Right ventricle myocardium superior (tissue), 1 donor: ENCODE results near the gene BCL7B. TPM values are rescaled to one million over a fixed set of nuclear protein-coding genes. Genes with fewer than 3 reads are reported as not detected.
"Not testable (repeated sequence)": the region's sequence is repeated elsewhere in the genome, so short reads cannot be mapped to it uniquely, and the experiment has no call there.

Experiments
- ATAC-seq: fragments of 200-7000 bp; cut with Tn5 transposase; one replicate; pipeline ENCODE4 v1.9.1; 2020; ENCODE audit warnings: mild to moderate bottlenecking; ENCODE audit not compliant: poor library complexity
- DNase-seq: peaks from one replicate; pipeline ENCODE4 v3.0.0-alpha.2; 2020
- intact Hi-C: fragments of 100-400 bp; cut with DNase I; formaldehyde crosslinking; loops from one replicate; pipeline ENCODE4 v1.11.2; 2022
- total RNA-seq: library from RNA; stranded (reverse); fragmentation: NEBNext Ultra II Directional; extraction: Animal tissue kit (Norgen Biotek cat#: 25700); gene quantifications from one replicate; pipeline ENCODE4 v1.2.1, GENCODE V29; 2021
- donor health status: DM: no; HTN: yes; CAD: no; lungs with severe emphysema.

BCL7B gene
- total RNA-seq, 1 donor from 2014 or later = 76.2 TPM

DNA sequence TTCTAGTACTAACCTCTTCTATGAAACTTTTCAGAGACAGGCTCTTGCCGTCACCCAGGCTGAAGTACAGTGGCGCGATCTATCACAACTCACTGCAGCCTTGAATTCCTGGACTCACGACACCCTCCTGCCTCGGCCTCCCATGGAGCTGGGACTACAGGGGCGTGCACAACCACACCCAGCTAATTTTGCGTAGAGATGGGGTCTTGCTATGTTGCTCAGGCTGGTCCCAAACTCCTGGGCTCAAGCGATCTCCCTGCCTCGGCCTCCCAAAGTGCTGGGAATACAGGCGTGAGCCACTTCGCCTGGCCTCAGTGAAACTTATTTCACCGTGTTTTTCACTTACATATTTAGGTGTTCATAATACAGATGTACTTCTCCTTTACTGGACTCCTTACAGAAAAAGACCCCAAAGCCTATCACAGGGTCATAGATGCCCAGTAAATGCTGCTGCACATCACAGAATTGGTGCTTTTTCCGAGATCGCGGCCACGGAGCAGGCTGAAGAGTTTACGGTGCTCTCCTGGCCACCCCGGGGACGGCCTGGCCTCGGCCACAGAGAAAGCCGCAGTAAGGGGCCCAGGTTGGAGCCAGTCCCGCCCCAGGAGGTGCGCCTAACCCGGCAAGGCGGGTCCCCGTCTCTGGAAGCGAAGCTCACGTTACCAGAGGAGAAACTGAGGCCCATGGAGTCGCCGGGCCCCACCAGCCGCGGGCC, 20.3 kb upstream of the BCL7B start:
- DNase-seq (no peak), ATAC-seq (peak; percentile 26)
- intact Hi-C loops = no loop called here

DNA sequence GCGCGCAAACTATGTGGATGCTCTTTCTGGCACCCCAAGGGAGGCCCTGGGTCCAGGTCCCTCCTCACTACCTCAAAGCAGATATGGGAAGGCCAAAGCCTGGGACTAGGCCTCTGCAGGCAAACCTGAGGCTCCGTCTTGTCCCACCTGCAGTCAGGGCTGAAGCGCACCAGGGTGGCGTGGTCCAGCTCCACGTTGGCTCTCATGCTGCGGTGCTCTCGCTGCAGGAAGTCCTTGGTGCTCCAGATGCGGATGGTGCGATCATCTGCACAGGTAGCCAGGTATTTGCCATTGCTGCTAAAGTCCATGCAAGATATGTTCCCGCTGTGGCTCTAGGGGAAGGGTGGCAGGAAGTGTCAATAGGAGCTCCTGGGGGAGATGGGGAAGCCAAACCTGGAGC, 16.3 kb upstream of the BCL7B start:
- ATAC-seq (no peak), DNase-seq (no peak)
- intact Hi-C loops = no loop called here

DNA sequence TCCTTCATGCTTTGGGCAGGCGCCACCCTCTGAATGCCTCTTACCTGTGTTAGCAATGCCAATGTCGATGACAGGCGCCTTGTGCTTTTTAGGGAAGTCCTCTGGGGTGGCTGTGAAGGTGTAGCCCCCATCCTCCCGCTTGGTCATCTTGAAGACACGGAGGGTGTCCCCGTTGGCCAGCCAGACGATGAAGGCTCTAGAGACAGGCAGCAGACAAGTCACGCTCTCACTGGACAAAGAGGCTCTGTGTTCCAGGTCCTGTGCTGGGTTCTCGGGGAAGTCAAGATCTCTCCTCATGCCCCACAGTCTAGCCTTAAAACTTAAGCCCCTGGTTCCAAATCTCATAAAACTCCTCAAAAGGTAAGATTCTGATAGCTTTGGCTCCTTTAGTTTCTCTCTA, 15.8 kb upstream of the BCL7B start:
- DNase-seq = no peak
- no peak for ATAC-seq
- intact Hi-C loops = no loop called here

DNA sequence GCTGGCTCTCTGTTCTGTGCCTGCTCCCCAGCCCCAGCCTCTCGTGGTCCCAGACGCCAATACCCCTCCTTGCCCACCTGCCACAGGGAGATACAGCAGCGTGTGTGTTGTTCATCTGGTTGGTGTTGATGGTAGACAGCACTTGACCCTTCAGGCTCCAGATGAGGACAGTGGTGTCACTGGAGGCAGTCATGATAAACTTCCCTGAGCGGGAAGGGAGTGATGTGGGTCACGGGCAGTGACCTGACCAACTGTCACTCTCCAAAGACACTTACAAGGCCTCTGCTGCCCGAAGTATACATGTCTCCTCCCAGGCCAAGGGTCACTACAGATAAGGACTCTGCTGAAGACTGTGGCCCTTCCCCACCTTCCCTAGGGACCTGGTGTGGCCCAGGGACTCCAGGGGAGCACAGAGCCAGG, 15.3 kb upstream of the BCL7B start:
- ATAC-seq (no peak), DNase-seq (no peak)
- intact Hi-C loops = no loop called here

DNA sequence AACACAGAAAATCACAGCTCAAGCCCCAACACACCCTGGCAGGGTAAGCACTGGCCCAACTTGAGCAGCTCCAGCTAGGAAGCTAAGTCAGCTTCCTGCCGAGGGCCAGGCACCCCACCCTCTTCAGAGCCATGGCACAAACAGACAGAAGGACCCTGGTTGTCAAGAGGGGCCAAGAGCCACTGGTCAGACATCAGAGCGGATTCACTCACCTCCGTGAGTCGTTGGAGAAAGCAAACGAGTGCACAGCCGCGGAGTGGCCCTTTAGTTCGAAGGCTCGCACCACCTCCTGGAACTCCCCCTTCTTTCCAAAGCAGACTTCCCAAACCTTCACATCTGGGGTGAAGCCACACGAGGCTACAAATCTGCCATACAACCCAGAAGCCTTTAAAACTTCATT, 13.5 kb upstream of the BCL7B start:
- intact Hi-C loops = no loop called here
- DNase-seq = no peak
- no peak for ATAC-seq

DNA sequence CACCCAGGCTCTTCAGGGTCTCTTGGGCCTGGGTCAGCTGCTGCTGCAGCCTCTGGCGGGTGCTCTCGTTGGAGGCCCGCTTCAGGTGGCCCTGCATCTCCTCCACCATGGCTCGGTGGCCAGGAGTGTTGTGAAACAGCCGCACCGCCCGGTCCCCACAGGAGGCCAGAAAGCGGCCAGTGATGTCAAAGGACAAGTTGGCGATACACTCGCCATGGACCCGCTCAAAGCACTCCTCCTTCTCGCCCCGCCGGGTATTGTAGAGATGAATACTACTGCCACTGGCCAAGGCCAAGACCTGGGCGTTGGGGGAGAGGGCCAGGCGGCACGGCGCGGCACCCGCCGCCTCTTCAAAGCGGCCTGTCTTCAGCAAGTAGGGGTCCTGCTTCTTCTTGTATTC, 13.0 kb upstream of the BCL7B start:
- intact Hi-C loops = no loop called here
- DNase-seq (no peak), ATAC-seq (no peak)

DNA sequence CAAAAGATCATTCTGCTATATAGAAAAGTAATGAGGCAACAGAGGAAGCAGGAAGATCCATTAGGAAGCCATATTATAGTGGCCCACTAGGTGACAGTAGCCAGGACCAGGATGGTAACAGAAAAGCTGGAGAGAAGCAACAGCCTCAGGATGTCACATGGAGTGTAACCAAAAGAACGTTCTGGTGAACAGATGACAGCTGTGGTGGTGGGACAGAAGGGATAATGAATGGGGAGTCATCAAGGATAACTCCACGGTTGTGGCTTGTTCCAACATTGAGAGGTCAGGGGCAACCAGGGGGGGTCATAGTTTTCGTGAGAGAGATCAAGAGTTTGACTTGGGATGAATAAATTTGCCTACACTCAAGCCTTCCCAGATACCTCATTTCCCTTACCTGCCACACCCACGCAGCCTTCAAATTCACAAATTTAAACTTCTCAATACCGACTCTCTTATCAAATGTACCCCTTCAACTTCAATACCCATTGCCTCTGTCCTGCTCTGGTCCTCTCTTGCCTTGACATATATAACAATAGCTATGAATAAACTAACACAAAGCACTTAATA, 11.6 kb upstream of the BCL7B start:
- DNase-seq (no peak), ATAC-seq (no peak)
- intact Hi-C loops = no loop called here

DNA sequence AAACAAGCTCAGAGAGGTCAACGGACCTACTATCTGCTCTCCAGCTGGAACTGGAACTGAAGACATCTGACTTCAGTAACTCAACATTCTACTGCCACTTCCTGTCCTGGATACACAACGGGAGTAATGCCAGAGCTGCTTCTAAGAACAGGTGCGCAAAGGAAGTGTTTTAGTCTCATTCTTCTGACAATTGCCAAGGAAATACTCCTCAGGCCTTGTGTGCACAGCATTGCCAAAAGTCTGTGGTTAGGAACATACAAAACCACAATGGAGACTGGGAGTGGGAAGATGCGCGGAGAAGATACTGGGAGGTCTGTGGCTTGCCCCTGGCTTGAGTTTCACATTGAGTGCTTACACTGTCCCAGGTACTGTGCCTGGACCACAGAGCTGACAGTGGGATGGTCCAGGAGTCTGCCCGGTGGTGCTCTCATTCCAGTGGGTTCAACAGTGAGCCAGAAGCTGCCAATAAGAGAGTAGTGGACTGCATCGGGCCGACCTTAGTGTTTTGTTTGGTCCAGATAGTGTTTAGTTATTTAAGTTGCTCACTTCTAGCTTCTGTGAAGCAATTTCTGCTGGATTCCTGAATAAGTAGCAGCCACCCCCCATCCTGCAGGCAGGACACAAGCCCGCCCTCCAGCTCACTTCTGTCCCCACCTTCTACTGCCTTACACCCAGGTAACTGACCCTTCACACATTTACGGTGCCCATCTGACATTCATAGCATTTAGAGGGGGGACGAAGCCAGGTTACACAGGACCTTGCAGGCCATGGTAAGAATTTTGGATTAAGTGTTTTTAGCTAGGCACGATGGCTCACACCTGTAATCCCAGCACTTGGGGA, 10.6 kb upstream of the BCL7B start:
- DNase-seq = no peak
- no peak for ATAC-seq
- intact Hi-C loops = no loop called here

DNA sequence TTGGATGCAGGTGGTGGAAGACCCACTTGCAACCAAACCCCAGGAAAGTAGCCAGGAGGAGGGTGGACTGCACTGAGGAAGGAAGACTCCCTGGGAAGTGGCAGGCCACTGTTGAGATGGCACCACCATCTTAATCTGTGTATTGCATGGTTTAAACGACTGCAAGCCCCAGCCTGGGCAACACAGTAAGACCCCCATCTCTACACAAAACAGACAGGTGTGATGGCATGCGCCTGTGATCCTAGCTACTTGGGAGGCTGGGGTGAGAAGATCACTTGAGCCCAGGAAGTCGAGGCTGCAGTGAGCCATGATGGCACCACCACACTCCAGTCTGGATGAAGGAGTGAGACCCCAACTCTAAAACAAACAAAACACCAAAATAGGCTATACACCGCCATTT, 9.7 kb upstream of the BCL7B start:
- ATAC-seq (no peak), DNase-seq (no peak)
- intact Hi-C loops = no loop called here

DNA sequence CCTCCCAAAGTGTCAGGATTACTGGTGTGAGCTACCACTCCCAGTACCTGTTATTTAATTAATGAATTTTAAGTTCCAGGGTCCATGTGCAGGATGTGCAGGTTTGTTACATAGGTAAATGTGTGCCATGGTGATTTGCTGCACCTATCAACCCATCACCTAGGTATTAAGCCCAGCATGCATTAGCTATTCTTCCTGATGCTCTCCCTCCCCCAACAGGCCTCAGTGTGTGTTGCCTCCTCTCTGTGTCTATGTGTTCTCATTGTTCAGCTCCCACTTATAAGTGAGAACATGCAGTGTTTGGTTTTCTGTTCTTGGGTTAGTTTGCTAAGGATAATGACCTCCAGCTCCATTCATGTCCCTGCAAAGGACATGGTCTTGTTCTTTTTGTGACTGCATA, 8.9 kb upstream of the BCL7B start:
- DNase-seq, ATAC-seq, intact Hi-C loops: not testable (repeated sequence)

DNA sequence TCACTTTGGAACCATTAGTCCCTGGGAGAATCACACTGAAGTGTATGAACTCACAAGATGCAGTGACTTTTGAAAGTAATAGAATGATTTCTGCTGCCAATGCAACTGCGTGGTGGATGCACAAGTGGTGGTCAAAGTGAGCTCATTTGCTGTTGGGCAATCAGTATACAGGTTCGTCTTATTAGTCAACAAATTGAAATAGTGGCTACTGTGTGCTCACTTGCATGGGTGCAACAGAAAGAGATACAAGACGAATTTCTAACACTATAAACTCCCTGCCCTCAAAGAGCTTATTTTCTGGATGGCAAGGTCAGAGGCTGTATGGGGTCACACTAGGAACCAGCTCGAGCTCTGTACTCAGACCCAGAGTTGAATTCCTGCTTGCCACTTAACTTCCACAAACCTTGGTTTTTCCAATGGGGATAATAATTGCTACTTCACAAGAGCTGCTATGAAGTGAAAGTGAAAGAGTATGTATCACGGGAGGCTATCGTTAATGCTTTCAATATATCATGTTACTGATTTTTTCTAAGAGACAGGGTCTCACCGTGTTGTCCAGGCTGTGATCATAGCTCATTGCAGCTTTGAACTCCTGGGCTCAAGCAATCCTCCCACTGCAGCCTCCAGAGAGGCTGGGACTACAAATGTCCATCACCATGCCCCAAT, 8.3 kb upstream of the BCL7B start:
- DNase-seq = no peak
- intact Hi-C loops = no loop called here
- no peak for ATAC-seq

DNA sequence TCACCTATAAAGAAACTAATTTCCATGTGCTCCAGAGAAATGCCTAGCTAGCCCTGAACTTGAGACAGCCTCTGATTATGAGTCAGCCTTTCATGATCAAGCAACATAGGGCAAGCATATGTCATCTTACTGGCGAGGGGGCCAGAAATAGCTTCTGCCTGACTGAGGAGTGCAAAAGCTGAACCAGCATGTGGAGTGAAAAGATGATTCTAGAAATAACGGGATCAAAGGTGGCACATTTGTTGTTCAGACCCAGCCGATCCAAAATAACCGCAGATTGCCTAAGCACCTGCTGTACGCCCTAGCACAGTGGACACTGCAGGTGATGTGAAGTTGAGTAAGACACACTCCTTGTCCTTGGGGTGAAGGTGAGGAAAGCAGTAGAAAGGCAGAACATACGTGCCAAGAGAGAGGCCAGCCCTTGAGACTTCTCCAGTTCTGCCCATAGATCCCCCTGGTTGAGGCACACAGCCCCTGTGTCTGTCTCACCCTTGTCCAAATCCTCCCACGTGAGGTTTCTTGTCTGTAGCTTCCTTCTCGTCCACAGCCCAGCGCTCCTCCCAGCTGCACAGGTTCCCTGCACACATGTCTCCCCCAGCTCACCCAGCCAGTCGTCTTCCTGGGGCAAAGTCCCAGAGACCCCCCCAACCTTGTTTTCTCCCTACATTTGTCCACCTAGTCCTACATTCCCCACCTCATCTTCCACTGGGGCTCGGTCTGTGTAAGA, 2.8 kb upstream of the BCL7B start:
- no peak for ATAC-seq

DNA sequence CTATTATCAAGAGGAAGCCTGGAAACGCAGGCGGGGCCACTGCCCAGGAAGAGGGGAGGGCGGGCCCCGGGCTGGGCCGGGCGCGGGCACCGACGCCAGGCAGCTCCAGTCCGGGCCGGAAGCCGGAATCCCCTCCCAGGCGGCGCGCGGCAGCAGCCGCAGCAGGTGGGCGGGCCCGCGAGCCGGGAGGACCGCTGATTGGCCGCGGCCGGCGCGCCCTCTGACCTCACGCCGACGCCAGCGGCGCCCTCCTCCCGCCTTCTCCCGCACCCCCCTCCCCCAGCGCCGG, 438 bp downstream of the BCL7B start:
- peak; percentile 98 for ATAC-seq
- intact Hi-C loops = loop anchor here (5.0 kb wide), 1 partner anchor 35 kb away; the partner anchor contains the start of gene BAZ1B
- DNase-seq = peak; percentile 96

More for the DNA sequence above, 2.8 kb upstream of the BCL7B start:
- no peak for DNase-seq
- intact Hi-C loops = no loop called here

DNA sequence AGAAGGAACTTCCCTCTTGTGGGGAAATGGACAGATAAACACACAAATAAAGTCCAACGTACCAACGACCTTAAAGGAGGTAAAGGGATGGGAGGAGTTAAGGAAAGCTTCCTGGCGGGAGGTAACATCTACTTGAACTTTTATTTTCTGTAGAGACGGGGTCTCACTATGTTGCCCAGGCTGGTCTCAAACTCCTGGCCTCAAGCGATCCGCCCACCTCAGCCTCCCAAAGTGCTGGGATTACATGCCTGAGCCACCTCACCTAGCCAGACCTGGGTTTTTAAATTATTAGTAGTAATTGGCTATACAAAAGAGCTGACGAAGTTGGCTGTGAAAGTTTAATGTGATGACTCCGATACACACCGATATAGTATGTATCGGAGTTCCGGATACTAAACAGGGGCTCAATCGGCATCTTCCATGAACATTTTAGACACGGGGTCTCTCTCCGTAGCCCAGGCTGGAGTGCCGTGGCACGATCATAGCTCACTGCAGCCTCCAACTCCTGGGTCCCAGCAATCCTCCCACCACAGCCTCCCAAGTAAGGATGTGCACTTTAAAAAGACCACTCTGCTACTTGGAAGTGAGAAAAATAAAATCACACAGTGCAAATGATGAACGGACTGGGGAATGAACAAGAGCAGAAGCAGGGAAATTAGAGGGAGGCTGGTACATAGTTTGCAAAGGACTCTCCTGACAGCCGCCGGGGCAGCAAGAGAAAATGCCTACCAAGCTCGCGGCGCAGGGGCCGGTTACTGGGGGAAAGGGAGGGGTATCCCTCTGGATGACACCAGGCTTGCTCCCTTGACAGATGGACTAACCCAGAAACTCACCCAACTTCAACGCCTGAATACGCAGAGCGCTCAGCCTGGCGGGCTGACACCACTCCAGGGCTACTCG, 1.0 kb downstream of the BCL7B start:
- intact Hi-C loops = loop anchor here (5.0 kb wide), 1 partner anchor 34 kb away; the partner anchor contains the start of gene BAZ1B
- DNase-seq (no peak), ATAC-seq (no peak)

DNA sequence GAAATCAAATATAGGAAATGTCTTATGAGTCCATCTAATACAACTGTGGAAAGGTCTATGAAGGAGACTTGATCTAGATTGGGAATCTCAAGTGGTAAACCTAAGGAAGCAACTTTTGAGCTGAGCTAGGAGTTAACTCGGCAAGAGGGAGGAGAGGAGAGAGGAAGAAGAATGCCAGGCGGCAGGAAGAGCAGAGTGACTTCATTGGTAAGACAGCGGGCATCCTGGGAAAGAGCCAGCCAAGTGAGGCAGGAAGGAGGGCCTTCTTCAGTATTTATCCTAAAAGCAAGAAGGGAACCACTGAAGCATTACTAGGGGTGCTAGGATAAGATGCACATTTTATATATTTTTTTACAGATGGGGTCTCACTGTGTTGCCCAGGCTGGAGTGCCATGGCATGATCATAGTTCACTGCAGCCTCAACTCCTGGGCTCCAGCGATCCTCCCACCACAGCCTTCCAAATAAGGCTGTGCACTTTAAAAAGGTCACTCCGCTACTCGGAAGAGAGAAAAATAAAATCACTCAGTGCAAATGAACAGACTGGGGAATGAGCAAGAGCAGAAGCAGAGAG, 2.0 kb downstream of the BCL7B start:
- DNase-seq (no peak), ATAC-seq (no peak)
- intact Hi-C loops = loop anchor here (5.0 kb wide), 1 partner anchor 33 kb away; the partner anchor contains the start of gene BAZ1B

DNA sequence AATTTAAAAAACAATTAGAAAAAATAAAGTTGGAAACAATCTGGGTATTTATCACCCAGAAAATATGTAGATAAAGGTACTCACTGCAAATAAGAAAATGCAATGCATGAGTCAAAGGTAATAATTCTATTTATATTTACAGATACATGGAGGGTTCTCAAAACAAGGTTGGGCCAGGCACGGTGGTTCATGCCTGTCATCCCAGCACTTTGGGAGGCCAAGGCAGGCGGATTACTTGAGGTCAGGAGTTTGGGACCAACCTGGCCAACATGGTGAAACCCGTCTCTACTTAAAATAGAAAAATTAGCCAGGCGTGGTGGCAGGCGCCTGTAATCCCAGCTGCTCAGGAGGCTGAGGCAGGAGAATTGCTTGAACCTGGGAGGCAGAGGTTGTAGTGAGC, 7.4 kb downstream of the BCL7B start:
- DNase-seq, ATAC-seq, intact Hi-C loops: not testable (repeated sequence)

DNA sequence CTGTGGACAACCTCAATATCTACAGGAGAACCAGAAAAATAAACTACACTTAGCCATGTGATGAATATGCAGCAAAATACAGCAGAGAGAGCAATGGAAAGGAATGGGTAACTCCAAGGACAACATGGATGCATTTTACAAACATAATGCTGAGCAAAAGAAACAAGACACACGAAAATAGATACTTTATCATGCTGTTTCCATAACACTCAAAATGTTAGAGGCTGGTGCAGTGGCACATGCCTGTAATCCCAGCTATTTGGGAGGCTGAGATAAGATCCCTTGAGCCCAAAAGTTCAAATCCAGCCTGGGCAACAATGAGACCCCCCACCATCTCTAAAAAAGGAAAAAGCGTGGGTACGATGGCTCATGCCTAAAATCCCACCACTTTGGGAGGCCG, 8.3 kb downstream of the BCL7B start:
- no peak for DNase-seq
- intact Hi-C loops = no loop called here
- peak; percentile 32 for ATAC-seq
